HG03045 (cell line): Measurements from ENCODE around the gene PRMT3.
"Not testable (repeated sequence)": the region's sequence is repeated elsewhere in the genome, so short reads cannot be mapped to it uniquely, and the experiment has no call there.

ENCODE experiments used
- ATAC-seq: cut with Tn5 transposase; IDR thresholded peaks from one replicate; pipeline ENCODE4 v1.9.1; 2021; ENCODE audit warnings: mild to moderate bottlenecking, moderate library complexity; ENCODE audit not compliant: unreplicated experiment

The PRMT3 gene

DNA sequence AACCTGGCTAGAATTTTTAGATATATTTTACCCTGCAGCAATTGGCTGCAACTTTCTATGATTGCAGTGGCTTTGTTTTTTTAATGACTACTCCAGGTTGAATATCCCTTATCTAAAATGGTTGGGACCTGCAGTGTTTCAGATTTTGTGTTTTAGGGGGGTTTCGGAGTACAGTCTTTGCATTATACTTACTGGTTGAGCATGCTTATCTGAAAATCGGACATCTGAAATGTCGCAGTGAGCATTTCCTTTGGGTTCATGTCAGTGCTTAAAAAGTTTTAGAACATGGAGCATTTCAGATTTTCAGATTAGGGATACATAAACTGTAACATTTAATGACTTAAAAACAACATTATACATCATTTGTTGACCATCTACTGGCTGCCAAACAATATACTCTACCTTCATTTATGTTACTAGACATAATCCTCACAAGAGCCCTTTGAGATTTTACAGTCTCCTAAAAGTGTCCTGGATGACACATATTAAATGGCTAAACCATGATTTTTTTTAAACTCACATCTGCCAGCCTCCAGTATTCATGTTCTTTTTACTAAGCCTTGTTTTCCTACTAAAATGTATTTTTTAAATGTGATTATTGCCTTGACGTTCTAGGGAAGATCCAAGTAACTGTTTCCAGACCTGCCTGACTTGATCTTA lies 66.3 kb downstream of the PRMT3 start:
- no peak for ATAC-seq

DNA sequence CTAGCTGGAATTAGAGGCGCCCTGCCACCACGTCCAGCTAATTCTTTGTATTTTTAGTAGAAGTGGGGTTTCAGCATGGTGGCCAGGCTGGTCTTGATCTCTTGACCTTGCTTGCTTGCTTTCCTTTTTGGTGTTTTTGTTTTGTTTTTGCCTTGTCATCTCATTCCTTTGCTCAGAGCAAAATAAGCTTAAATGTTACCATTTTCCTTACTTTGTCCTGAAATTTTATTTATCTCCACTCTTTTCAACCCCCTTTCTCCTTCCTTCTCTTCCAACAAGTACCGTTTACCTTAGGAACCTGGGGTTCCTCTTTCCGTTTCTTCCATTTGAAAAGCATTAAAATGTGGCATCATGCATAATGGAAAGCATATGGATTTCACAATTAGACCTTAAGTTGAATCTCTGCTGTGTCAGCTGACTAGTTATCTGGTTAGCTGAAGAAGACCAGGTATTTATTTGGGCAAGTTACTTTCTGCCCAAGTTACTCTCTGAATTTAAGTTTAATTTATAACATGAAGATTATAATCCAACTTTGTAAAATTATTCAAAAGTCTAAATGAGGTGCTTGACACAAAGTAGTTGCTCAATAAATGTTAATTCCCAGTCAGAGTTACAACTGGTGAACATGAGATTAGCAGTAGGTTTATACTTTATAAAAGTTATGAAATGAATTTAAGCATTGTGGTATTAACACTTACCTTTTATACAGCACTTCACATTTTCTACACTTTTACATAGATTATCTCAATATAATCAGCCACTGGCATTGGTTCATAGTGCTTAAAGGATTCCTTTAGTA lies 69.7 kb downstream of the PRMT3 start:
- ATAC-seq, result no peak

DNA sequence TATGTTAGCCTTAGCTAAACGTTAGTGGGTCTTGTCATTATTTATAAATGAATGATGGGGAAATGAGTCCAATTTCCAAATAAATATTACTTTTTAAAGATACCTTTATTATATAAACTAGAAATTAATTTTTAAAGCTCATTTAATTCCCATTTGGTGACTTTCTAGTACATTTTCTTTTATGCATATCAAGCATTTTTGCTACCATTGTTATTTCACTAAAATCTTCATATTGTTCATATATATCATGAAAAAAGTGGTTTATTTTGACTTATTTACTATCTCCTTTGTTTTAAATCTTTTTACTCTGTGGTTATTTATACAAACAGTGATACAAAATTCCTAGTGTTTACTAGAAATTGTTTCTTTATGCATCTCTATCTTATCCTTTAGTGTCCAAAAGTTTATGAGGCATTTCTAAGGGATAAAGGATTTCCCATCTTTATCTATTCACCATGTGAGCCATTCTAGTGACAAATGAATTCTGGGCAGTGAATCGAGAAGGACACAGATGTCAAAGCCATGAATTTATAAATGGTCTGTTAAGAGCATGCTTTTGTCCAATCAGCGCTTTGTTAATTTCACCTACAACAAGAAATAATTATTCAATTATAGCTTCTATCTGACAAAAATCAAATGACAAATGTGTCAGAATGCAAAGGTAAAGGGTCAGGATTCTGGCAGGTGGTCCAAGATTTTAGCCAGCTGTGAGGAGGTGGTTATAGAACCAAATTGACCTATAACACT lies 70.6 kb downstream of the PRMT3 start:
- ATAC-seq, result no peak

DNA sequence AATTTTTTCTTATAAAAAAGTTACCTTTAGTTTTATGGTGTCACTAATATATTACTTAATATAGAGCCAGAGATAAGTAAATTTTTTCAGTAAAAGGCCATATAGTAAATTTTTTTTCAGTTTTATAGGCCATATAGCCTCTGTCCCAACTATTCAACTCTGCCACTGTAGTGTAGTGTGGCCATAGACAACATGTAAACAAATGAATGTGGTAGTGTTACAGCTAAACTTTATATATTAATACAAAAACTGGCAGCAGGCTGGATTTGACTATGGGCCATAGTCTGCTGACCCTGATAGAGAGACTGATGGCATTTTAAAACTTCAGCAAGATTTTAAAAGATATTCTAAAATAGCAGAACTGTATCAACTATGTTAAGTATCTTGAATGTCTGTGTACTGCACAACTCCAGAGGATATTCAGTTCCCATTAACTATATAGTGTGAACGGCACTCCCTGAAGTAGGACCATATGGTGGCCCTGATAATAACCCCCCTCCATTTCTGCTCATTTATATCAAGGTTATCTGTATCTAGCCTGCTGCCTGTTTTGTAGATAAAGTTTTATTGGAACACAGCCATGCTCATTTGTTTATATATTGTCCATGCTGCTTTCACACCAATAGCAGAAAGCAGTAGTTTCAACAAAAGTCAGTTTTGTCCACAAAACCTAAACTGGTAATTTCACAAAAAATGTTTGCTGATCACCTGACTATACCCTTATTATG lies 71.6 kb downstream of the PRMT3 start:
- no peak for ATAC-seq

DNA sequence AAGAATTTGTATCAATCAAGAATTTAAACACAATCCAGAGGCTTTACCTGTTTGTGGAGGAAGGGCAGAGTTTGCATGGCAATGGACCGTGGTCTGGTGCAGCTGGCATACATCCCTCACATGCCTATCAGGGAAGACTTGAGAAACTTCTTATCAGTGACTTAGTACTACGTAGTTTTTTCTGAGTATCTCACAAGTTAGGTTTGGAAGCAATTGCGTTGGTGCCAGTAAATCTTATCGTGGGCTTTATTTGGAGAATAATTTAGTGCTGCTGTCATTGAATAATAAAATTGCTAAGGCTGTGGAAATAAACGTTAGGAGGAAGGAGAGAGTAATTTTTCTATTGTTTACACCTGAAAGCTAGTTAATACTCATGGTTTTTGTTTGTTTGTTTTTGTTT lies 72.3 kb downstream of the PRMT3 start:
- no peak for ATAC-seq

DNA sequence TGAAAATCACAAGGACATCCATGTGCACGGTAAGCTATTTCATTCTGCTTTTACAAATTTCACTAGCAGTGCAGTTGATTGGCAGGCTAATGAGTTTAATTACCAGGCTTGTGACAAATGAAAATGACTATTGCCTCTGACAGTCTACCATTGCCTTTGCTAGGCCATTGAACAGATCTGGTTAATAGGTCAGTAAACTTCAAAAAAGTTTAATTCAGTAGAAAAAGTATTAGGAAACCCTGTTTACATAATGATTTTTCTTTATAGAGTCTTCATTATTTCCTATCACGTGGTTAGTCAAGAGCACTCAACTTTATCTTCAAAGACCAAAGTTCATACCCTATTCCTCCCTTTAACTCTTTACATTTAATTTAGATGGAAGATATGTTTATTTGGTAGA lies 77.0 kb downstream of the PRMT3 start:
- ATAC-seq, result no peak

DNA sequence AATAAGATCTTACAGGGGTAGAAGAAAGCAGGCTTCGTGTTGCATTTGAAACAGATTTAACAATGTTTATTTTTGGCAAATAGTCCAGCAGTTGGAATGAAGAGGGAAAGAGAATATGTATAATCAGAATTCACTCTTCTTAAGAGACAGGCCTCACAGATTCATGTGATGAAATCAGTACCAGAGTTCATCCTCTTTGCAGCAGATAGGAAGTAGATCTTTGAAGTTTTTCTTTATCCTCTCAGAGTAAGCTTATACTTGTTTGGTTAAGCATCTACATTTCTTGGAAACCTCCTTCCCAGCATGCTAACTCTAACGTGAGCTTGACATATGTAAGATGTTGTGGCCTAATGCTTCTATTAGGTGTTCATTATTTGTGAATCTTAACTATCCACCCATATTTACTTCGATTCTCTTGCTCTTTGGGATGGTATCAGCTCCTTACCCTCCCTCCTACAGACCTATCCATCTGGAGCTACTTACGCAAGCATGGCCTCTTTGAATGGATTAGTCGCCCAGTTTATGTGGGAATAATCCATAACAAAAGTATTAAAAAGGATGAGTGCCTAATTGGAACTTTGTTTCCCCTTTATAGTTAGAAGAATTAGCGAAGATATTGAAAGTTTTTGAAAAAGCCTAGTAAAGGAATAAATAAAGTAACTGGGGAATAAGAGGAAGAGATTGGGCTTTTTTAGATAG lies 80.1 kb downstream of the PRMT3 start:
- ATAC-seq, result no peak

DNA sequence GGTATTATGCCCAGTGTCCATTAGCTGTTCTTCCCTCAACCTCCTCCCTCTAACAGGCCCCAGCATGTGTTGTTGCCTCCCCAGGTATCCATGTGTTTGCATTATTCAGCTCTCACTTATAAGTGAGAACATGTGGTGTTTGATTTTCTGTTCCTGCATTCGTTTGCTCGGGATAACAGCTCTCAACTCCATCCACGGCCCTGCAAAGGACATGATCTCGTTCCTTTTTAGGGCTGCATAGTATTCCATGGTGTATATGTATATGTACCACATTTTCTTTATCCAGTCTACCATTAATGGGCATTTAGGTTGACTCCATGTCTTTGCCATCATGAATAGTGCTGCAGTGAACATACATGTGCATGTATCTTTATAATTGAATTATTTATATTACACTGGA lies 82.8 kb downstream of the PRMT3 start:
- ATAC-seq, result no peak

DNA sequence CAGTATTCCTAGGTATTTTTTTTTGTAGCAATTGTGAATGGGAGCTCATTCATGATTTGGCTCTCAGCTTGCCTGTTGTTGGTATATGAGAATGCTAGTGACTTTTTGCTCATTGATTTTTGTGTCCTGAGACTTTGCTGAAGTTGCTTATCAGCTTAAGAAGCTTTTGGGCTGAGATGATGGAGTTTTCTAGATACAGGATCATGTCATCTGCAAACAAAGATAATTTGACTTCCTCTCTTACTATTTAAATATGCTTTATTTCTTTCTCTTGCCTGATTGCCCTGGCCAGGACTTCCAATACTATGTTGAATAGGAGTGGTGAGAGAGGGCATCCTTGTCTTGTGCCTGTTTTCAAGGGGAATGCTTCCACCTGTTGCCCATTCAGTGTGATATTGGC lies 84.4 kb downstream of the PRMT3 start:
- not testable (repeated sequence) for ATAC-seq

DNA sequence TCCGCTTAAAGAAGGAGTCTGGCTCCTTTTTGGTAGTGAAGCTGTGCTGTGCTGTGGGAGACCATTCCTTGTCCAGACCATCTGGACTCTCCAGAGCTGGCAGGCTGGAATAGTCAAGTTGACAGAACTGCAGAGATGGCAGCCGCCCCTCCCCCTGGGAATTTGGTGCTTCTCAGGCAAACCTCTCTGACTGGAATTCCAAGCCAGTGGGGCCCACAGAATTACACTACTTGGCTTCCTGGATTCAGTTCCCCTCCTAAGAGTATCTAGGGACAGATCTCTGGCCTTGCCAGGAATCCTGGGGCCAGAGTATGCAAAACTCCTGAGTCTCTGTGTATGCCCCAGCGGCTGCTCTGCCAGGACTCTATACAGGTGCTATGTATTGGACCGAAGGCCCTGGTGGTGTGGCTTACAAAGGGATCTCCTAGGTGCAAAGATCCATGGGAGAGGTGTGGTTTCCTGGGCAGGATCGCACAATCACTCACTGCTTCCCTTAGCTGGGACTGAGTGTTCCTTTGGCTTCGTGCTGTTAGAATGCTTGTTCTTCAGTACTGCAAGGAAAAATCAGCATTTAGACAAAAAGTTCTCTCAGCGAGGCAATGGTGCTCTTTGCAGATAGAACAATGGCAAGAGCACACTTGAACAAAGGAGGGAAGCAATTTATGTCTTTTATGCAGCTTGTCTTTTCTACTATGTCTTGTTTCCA lies 86.8 kb downstream of the PRMT3 start:
- no peak for ATAC-seq

DNA sequence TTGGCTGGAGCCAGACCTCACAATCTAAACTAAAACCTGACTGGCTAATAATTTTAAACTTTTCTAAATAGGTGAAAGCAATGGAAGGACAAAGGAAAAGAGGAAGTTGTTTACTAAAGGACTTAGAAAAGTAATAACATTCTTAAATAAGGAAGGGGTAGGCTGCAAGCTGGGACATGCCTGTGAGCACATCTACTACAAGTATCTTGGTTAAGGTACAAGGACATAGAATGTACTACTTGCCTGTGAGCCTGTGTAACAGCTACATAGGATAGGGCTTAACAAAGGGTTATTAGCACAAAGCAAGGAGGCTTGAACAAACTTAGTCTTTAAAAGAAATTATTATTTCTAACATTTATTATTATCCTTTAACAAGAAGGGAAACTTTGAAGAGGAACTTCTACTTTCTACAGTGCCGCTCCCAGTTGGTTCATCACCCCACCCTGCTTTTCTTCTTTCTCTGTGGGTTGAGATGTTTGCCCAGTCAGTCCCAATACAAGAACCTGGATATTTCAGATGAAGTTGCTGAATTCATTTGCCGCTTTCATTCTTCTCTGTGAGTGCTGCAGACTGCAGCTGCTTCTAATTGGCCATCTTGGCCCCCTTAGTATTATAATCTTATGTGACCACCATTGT lies 87.5 kb downstream of the PRMT3 start:
- ATAC-seq, result no peak

DNA sequence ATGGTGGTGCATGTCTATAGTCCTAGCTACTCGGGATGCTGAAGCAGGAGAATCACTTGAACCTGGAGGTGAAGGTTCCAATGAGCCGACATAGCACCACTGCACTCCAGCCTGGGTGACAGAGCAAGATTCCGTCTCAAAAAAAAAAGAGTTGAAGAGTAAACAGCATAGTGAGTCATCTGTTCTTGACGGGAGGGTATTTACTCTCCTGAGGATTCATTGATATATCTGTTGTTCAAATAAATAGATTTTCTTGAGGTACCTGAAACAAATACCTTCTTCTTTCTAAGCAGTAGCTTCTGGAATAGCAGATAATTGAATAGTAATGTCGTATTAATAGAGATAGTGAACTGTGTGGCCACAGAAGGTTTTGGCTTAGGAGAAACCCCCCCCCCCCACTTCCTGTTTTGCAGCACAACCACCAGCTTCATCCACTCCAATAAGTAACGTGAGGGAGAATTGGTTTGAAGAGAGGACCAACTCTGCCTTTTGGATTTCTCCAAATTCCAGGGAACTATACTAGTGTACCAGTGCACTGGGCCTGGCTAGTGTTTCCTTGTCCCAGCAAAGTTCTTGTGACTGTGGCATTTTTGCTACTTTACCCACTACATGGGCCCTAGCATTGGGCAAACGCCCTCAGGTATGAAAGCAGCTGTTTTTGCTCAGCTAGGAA lies 90.0 kb downstream of the PRMT3 start:
- no peak for ATAC-seq

DNA sequence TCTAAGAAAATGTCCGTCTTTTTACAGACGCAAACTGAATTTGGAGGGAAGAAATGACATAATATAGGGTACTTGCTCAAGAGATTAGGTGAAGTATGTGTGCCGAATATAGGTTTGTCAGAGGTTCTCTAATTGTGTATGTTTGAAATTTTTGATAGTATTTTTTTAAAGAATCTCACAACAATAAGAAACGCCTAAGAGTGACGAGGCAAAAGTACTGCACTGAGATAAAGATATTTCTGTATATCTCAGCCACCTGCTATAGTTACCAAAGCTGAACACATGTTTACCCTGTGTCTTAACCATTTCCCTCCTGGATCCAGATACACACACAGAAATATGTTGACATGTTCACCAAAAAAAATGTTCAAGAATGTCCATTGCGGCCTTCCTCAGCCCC lies 92.0 kb downstream of the PRMT3 start:
- ATAC-seq, result no peak

DNA sequence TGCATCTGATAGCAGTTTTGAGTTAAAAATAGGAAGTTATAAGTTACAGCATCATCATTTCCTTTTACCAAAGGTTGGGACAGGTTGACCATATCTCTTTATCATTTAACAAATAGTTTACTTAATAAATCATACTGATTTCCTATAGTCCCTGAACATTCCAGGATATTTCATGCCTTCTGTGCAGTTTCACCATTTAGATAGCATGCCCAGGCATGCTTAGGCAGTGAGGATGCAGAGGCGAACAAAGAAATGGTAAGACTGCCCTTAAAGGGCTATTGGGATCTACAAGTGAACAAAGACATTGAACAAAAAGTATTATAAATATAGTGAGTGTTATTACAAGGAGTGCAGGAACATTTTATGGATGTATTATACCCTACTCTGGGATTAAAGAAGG lies 96.4 kb downstream of the PRMT3 start:
- no peak for ATAC-seq

DNA sequence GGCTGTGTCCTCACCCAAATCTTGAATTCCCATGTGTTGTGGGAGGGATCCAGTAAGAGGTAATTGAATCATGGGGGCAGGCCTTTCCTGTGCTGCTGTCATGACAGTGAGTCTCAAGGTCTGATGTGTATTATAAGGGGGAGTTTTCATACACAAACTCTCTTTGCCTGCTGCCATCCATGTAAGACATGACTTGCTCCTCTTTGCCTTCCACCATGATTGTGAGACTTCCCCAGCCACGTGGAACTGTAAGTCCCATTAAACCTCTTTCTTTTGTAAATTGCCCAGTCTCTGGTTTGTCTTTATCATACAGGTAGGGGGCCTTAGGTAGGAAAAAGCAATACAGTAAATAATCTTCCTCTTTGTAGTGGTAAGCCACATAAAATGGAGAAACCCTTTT lies 96.9 kb downstream of the PRMT3 start:
- ATAC-seq, result not testable (repeated sequence)

DNA sequence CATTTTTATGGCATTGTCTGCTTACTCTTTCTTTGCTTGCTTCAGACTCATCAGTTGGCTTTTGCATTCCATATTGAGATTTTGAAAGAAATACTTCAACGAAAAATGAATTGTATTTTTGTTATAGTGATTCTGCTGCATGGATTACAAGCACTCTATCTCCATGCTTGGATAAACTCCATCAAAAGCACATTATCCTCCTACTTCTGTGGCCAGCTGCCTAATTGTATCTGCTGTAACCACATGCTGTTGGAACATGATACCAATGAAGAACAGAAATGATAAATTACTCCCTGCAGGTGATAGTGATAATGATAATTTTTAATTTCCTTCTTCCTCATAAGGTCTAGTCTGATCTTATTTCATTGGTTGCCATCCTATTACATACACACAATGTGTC lies 100.8 kb downstream of the PRMT3 start:
- no peak for ATAC-seq

DNA sequence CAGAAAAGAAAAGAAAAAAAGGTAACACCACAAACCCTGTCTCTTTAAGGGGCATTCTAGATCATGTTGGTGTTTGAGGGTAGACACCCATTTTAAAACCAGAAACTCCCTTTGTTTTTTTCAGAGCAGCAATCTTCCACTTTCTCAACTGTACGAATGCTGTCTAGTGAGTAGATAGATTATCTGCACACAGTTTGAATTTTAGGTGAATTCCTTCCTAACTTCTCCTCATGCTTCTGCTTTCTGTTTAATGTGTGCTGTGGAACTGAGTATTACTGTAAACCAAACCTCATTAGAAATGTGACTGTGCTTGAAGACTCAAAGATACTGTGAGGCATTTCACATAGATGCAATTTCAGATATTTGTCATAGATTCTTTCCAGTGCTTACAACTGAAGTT lies 102.4 kb downstream of the PRMT3 start:
- peak; percentile 81 for ATAC-seq

DNA sequence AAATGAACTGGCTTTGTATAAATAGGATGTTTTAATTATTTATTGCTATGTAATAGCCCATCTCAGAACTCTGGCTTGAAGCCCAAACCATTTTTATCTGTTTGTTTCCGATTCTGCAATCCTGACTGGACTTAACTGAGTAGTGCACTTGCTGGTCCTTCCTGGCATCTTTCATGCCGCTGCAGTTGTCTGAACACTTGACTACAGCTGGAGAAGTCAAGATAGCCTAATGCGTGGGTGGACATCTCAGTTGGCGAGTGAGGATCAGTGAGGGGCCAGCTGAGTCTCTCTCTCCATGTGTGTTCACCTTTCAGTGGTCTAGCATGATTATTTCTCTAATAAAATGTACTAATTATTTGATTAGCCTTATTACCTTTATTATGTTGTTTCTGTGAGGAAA lies 105.8 kb downstream of the PRMT3 start:
- no peak for ATAC-seq
